Measurements from ENCODE around the gene SLK.

DNA sequence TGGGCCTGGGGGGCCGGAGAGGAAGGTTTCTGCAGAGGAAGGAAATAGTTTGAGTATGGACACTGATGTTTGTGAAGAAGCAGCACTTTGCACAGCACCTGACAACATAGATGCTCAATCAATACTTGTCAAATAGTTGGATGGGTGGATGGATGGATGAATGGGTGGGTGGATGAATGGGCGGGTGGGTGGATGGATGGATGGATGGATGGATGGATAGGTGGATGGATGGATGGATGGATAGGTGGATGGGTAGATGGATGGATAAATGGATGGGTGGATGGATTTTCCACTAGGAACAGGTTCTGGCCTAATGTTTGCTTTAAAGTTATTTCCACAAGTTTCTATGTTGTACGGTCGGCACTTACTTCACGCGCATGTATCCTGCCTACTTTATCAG is 73.4 kb downstream of the SLK start:
- TF ChIP-seq, protein P1, sequence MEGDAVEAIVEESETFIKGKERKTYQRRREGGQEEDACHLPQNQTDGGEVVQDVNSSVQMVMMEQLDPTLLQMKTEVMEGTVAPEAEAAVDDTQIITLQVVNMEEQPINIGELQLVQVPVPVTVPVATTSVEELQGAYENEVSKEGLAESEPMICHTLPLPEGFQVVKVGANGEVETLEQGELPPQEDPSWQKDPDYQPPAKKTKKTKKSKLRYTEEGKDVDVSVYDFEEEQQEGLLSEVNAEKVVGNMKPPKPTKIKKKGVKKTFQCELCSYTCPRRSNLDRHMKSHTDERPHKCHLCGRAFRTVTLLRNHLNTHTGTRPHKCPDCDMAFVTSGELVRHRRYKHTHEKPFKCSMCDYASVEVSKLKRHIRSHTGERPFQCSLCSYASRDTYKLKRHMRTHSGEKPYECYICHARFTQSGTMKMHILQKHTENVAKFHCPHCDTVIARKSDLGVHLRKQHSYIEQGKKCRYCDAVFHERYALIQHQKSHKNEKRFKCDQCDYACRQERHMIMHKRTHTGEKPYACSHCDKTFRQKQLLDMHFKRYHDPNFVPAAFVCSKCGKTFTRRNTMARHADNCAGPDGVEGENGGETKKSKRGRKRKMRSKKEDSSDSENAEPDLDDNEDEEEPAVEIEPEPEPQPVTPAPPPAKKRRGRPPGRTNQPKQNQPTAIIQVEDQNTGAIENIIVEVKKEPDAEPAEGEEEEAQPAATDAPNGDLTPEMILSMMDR (IDR thresholded peaks at IDR 0.05; ENCODE audit: insufficient read depth, low read length, poor library complexity, severe bottlenecking), result no peak
- no peak for TF ChIP-seq EZH2phosphoT487 (conservative IDR thresholded peaks at IDR 0.05; ENCODE audit: low read length)
